Loucy (cell line): ENCODE measurements around the gene ACTA2.

Experiments
- EZH2phosphoT487 ChIP-seq: fragments of 200-600 bp; IDR thresholded peaks from 2 replicates; pipeline ENCODE4 v1.6.1; 2018; ENCODE audit warnings: antibody characterized with exemption, mild to moderate bottlenecking, moderate library complexity, borderline replicate concordance
- TF ChIP-seq, protein P1 (sequence below): fragments of 200-600 bp; sonication (generic); conservative IDR thresholded peaks from 2 replicates; pipeline ENCODE4 v1.5.1; 2014; ENCODE audit warnings: mild to moderate bottlenecking, antibody characterized with exemption, low read length

DNA sequence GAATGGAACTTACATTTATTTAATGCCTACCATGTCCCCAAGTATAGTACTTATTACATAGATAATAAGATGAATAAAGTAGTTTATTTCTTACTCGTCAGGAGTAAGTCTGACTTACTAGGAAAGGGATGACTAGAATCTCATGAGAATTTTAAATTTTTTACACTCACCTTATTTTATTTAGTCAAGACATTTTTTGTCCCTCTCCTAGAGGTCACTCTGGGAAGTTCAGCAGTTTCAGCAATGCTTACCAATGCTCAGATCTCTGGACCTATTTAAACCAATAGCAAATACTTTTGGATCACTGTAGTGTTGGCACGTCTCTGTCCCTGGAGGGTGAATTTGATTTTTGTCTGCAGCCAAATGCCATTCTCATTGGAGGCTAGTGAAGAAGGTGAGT lies 10.7 kb upstream of the ACTA2 start:
- TF ChIP-seq, protein P1, sequence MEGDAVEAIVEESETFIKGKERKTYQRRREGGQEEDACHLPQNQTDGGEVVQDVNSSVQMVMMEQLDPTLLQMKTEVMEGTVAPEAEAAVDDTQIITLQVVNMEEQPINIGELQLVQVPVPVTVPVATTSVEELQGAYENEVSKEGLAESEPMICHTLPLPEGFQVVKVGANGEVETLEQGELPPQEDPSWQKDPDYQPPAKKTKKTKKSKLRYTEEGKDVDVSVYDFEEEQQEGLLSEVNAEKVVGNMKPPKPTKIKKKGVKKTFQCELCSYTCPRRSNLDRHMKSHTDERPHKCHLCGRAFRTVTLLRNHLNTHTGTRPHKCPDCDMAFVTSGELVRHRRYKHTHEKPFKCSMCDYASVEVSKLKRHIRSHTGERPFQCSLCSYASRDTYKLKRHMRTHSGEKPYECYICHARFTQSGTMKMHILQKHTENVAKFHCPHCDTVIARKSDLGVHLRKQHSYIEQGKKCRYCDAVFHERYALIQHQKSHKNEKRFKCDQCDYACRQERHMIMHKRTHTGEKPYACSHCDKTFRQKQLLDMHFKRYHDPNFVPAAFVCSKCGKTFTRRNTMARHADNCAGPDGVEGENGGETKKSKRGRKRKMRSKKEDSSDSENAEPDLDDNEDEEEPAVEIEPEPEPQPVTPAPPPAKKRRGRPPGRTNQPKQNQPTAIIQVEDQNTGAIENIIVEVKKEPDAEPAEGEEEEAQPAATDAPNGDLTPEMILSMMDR, result peak; percentile 44
- TF ChIP-seq EZH2phosphoT487, result no peak
